ENCODE results near the gene JARID2. TPM values are rescaled to one million over a fixed set of nuclear protein-coding genes. Genes with fewer than 3 reads are reported as not detected.

The JARID2 gene
- total and polyA plus RNA-seq, 9 of the 15 experiments (the other 6 are each of a cell fraction or from before 2014, with no cell fraction given): 5.0 to 29.0 (median 15.6) TPM

- TF ChIP-seq NFE2L1 (tag; IDR thresholded peaks at IDR 0.05; ENCODE audit: borderline replicate concordance, low read depth) (no peak), BDP1 (IDR thresholded peaks at IDR 0.05; ENCODE audit: insufficient read depth, insufficient read length) (no peak), TBP (optimal IDR thresholded peaks at IDR 0.05; ENCODE audit: low read depth, low read length) (no peak), PHF21A (IDR thresholded peaks at IDR 0.05; ENCODE audit: borderline replicate concordance, low read depth) (no peak), CHD2 (IDR thresholded peaks at IDR 0.05; ENCODE audit: low read depth, low read length) (no peak), ZNF76 (CRISPR knock-in tag; IDR thresholded peaks at IDR 0.05; ENCODE audit: borderline replicate concordance) (no peak), U2AF1 (optimal IDR thresholded peaks at IDR 0.05; ENCODE audit: low read depth, low read length) (no peak), POLR2AphosphoS5 (IDR thresholded peaks at IDR 0.05; ENCODE audit: control insufficient read depth, insufficient read depth, low read depth, low read length) (no peak), KLF6 (CRISPR knock-in tag; IDR thresholded peaks at IDR 0.05; ENCODE audit: borderline replicate concordance) (no peak), ZNF551 (CRISPR knock-in tag; IDR thresholded peaks at IDR 0.05) (no peak), ELF2 (CRISPR knock-in tag; IDR thresholded peaks at IDR 0.05) (no peak), FOXM1 (IDR thresholded peaks at IDR 0.05; ENCODE audit: low read depth) (no peak), FOXM1 (CRISPR knock-in tag; IDR thresholded peaks at IDR 0.05; ENCODE audit: low read depth) (no peak)
These were observed 261.9 kb downstream of the JARID2 start (continued) for GRCh38 chr6:15507746-15508145.

- Histone ChIP-seq H3K4me2 (ENCODE audit: insufficient read depth, low read length) (no peak overlapping the region), H3K9me1 (ENCODE audit: control insufficient read depth, insufficient read depth, low read length) (no peaks in the 10 kb centered on the region), H3K9me3 (replicated peaks; ENCODE audit: control insufficient read depth, insufficient read depth, low read depth, low read length) (no peaks in the 10 kb centered on the region), H3K4me1 (replicated peaks in 1 of 2; ENCODE audit: control insufficient read depth in 2 of 2, insufficient read depth in 2 of 2, low read length in 2 of 2) (peaks cover 23 to 30% of the 10 kb centered on the region in 2 experiments), H3K9ac (ENCODE audit: insufficient read depth in 1 of 2, low read depth in 2 of 2, low read length in 2 of 2) (no peak overlapping the region), H4K20me1 (replicated peaks; ENCODE audit: control insufficient read depth, insufficient read depth, low read length) (no peaks in the 10 kb centered on the region), H3K27ac (ENCODE audit: extremely low read depth, low read depth, low read length) (peak overlapping the region; percentile 95; the same call in 1 of the 3 replicates), H3K27me3 (ENCODE audit: control insufficient read depth in 2 of 2, insufficient read depth in 2 of 2, low read length in 2 of 2) (no peaks in the 10 kb centered on the region), H3K79me2 (ENCODE audit: control insufficient read depth, insufficient read depth, low read length) (peaks cover 7% of the 10 kb centered on the region; the same call in 2 of the 3 replicates), H3K4me3 (no peak overlapping the region), H2AFZ (ENCODE audit: low read depth, low read length) (no peak overlapping the region), H3K36me3 (ENCODE audit: control insufficient read depth, insufficient read depth, low read length) (peaks cover 91% of the 10 kb centered on the region)
- CTCF ChIA-PET (ENCODE audit: low intra/inter-chr PET ratio): no interaction called here
- no peak for ATAC-seq
- in situ Hi-C loops (cut with MboI) (no loop called here), intact Hi-C loops (cut with micrococcal nuclease) (no loop called here)
- WGBS (ENCODE audit: insufficient coverage, low coverage, missing lambda C conversion rate): 90% methylated on average over 6 of the region's 6 CpGs
- POLR2A ChIA-PET: no interaction called here
- no peak for FAIRE-seq
- no peak for DNase-seq (ENCODE audit: extremely low read depth in 1 of 4, low spot score in 3 of 4)
- BruUV-seq (replicated peaks): no TSS peak
- TF ChIP-seq ZNF77 (CRISPR knock-in tag; IDR thresholded peaks at IDR 0.05) (no peak), GATAD2B (IDR thresholded peaks at IDR 0.05; ENCODE audit: borderline replicate concordance) (no peak), SP1 (CRISPR knock-in tag; IDR thresholded peaks at IDR 0.05) (no peak), GABPA (tag; conservative IDR thresholded peaks at IDR 0.05; ENCODE audit: low read depth) (no peak), TARDBP (IDR thresholded peaks at IDR 0.05) (no peak), MIER1 (IDR thresholded peaks at IDR 0.05; ENCODE audit: low read depth) (no peak)
These were observed 262.6 kb downstream of the JARID2 start for GRCh38 chr6:15508441-15508871.

Measured in K562 (cell line).